Karpas-422 (cell line): ENCODE data around the gene TXN2. TPM values are rescaled to one million over a fixed set of nuclear protein-coding genes. Genes with fewer than 3 reads are reported as not detected.

Source experiments
- DNase-seq: peaks from one replicate; pipeline ENCODE4 v3.0.0-alpha.2; 2015
- H2AFZ ChIP-seq: fragments of 200-600 bp; sonication (generic); 2 replicates; pipeline ENCODE4 v1.6.1; 2014; ENCODE audit warnings: antibody characterized with exemption, low read length, mixed read lengths
- H3K27ac ChIP-seq: fragments of 200-600 bp; sonication (generic); 2 replicates; pipeline ENCODE4 v1.5.1; 2014; ENCODE audit warnings: mild to moderate bottlenecking, low read length, moderate library complexity
- H3K27me3 ChIP-seq: fragments of 200-600 bp; sonication (generic); 2 replicates; pipeline ENCODE4 v1.6.1; 2014; ENCODE audit warnings: low read length, mixed read lengths
- H3K36me3 ChIP-seq: fragments of 200-600 bp; sonication (generic); 2 replicates; pipeline ENCODE4 v1.6.1; 2014; ENCODE audit warnings: low read length, mixed read lengths; ENCODE audit not compliant: insufficient read depth
- H3K4me1 ChIP-seq: fragments of 200-600 bp; sonication (generic); 2 replicates; pipeline ENCODE4 v1.6.1; 2014; ENCODE audit warnings: mild to moderate bottlenecking, low read length, mixed read lengths
- H3K4me2 ChIP-seq: fragments of 200-600 bp; sonication (generic); 2 replicates; pipeline ENCODE4 v1.6.1; 2014; ENCODE audit warnings: low read length, low read depth, mild to moderate bottlenecking; ENCODE audit not compliant: poor library complexity, severe bottlenecking
- H3K4me3 ChIP-seq: fragments of 200-600 bp; sonication (generic); 2 replicates; pipeline ENCODE4 v1.5.1; 2014; ENCODE audit warnings: mild to moderate bottlenecking, antibody characterized with exemption, low read length, mixed read lengths
- H3K79me2 ChIP-seq: fragments of 200-600 bp; sonication (generic); 2 replicates; pipeline ENCODE4 v1.6.1; 2014; ENCODE audit warnings: mild to moderate bottlenecking, low read length, mixed read lengths
- H3K9ac ChIP-seq: fragments of 200-600 bp; sonication (generic); 2 replicates; pipeline ENCODE4 v1.6.0; 2014; ENCODE audit warnings: low read length
- H3K9me2 ChIP-seq: fragments of 200-600 bp; sonication (generic), shearing (Covaris generic); replicated peaks from 2 replicates; pipeline ENCODE4 v1.6.0; 2014; ENCODE audit warnings: mild to moderate bottlenecking, low read length, moderate library complexity; ENCODE audit not compliant: insufficient read depth
- H3K9me3 ChIP-seq: fragments of 300-700, 200-600 bp; sonication (generic); 2 replicates; pipeline ENCODE4 v1.6.1; 2014; ENCODE audit warnings: low read length, mixed read lengths
- H4K20me1 ChIP-seq: fragments of 200-600 bp; sonication (generic); 2 replicates; pipeline ENCODE4 v1.6.1; 2014; ENCODE audit warnings: mild to moderate bottlenecking, antibody characterized with exemption, low read length, low read depth; ENCODE audit not compliant: insufficient read depth
- total RNA-seq: library from RNA; depleted of rRNA; stranded (reverse); fragments of >200 nt; shearing (Covaris generic); gene quantifications from 2 replicates; pipeline ENCODE4 v1.2.3, GENCODE V29; 2014; ENCODE audit warnings: low replicate concordance

The TXN2 gene
- total RNA-seq, 1 experiment from 2014 or later: 26.7 TPM

- H3K27ac ChIP-seq: no peak overlapping the region
- H3K9me3 ChIP-seq: no peaks in the 10 kb centered on the region
- no peak for DNase-seq
- no peaks in the 10 kb centered on the region for H3K4me1 ChIP-seq
- H2AFZ ChIP-seq: no peak overlapping the region
- no peaks in the 10 kb centered on the region for H3K36me3 ChIP-seq
- H3K4me2 ChIP-seq: no peak overlapping the region
- H3K9ac ChIP-seq: no peak overlapping the region
- H3K27me3 ChIP-seq: no peaks in the 10 kb centered on the region
- H3K4me3 ChIP-seq: no peak overlapping the region
- H3K79me2 ChIP-seq: no peaks in the 10 kb centered on the region
- H4K20me1 ChIP-seq: no peaks in the 10 kb centered on the region
- no peaks in the 10 kb centered on the region for H3K9me2 ChIP-seq
Measured at GRCh38 chr22:36465232-36466021, 16.0 kb downstream of the TXN2 start.

GRCh38 chr22:36464715-36465231 is 16.7 kb downstream of the TXN2 start:
- no peak overlapping the region for H3K4me2 ChIP-seq

DNA sequence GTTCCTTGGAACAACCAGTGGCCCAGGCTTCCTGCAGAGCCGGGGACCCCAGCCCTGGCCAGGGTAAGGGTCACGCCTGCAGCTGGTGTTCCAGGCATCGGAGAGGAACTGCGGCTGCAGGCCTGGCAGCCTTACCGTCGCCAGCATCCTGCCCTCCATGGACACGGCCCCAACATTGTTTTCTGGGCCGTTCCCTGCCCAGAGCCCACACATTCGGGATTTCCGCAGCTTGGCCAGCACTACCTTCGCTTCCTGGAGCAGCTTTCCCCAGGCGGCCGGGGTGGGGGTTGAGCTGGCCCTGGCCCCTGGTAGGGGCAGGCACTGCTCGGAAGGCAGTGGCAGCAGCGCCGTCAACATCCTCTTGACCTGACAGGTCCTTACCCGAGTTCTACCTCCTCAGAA is 17.7 kb downstream of the TXN2 start:
- H3K4me2 ChIP-seq: no peak overlapping the region
- no peak overlapping the region for H2AFZ ChIP-seq
- H3K9ac ChIP-seq: no peak overlapping the region
- H3K4me3 ChIP-seq: no peak overlapping the region
- no peaks in the 10 kb centered on the region for H4K20me1 ChIP-seq
- no peaks in the 10 kb centered on the region for H3K36me3 ChIP-seq
- H3K9me3 ChIP-seq: no peaks in the 10 kb centered on the region
- no peaks in the 10 kb centered on the region for H3K9me2 ChIP-seq
- DNase-seq: no peak
- no peak overlapping the region for H3K27ac ChIP-seq
- no peaks in the 10 kb centered on the region for H3K27me3 ChIP-seq
- H3K79me2 ChIP-seq: no peaks in the 10 kb centered on the region
- H3K4me1 ChIP-seq: no peaks in the 10 kb centered on the region

More at GRCh38 chr22:36464715-36465231, 16.7 kb downstream of the TXN2 start:
- H3K79me2 ChIP-seq: no peaks in the 10 kb centered on the region
- no peak overlapping the region for H3K4me3 ChIP-seq
- no peaks in the 10 kb centered on the region for H3K9me3 ChIP-seq
- H2AFZ ChIP-seq: no peak overlapping the region
- H3K4me1 ChIP-seq: no peaks in the 10 kb centered on the region
- H3K9ac ChIP-seq: no peak overlapping the region
- no peaks in the 10 kb centered on the region for H3K9me2 ChIP-seq
- no peak overlapping the region for H3K27ac ChIP-seq
- no peaks in the 10 kb centered on the region for H4K20me1 ChIP-seq
- no peaks in the 10 kb centered on the region for H3K27me3 ChIP-seq
- no peak for DNase-seq
- no peaks in the 10 kb centered on the region for H3K36me3 ChIP-seq

DNA sequence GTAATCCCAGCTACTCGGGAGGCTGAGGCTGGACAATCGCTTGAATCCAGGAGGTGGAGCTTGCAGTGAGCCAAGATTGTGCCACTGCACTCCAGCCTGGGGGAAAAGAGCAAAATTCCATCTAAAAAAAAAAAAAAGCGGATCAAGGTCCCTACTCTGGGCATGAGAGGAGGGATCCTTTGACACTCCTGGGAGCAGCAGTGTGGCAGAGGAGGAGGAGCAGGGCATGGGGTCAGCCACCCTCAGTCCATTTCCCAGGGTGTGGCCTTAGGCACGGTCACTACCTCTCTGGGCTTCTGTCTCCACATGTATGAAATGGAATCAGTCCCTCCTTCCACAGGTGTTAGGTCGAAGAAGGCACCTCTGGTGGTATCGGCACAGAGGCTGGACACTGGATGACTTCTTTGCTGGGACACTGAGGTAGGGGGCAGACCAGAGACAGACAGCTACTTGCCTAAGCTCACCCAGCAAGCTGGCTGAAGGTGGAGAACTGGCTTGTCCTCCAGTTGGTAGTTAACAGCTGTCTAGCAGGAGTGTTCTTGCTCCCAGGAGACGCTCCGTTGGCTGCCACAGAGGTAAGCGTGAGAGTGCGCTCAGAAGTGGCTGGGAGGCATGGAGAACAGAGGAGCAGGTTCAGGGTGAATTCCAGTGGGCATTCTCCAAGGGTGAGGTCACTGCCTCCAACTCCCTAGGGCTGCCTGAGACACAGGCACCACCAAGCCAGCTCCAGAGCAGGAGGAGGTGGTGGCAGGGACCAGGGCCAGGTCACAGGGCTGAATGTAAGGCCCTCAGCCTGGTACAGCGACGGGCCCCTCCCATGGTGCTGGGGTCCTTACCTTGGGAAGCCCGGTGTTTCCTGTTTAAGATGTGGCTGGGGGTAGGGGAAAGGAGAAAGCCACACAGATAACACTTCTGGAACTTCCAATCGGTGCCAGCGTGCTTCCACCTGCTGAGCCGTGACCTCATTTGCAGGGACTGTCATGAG is 19.5 kb downstream of the TXN2 start:
- Histone ChIP-seq H3K27ac (no peak overlapping the region), H3K4me2 (no peak overlapping the region), H3K9me3 (no peaks in the 10 kb centered on the region), H3K4me3 (no peak overlapping the region), H3K36me3 (no peaks in the 10 kb centered on the region), H3K9me2 (no peaks in the 10 kb centered on the region), H3K27me3 (no peaks in the 10 kb centered on the region), H4K20me1 (no peaks in the 10 kb centered on the region), H2AFZ (no peak overlapping the region), H3K4me1 (no peaks in the 10 kb centered on the region), H3K9ac (no peak overlapping the region), H3K79me2 (no peaks in the 10 kb centered on the region)
- no peak for DNase-seq

- H3K4me3 ChIP-seq: no peak overlapping the region
- no peaks in the 10 kb centered on the region for H3K36me3 ChIP-seq
- DNase-seq: no peak
- no peaks in the 10 kb centered on the region for H3K9me3 ChIP-seq
- H3K9ac ChIP-seq: no peak overlapping the region
- no peak overlapping the region for H3K27ac ChIP-seq
- no peaks in the 10 kb centered on the region for H3K79me2 ChIP-seq
- H2AFZ ChIP-seq: no peak overlapping the region
- H3K4me2 ChIP-seq: no peak overlapping the region
- no peaks in the 10 kb centered on the region for H4K20me1 ChIP-seq
- no peaks in the 10 kb centered on the region for H3K27me3 ChIP-seq
- H3K4me1 ChIP-seq: peaks cover 6% of the 10 kb centered on the region
- H3K9me2 ChIP-seq: no peaks in the 10 kb centered on the region
Measured at GRCh38 chr22:36460202-36460601, 21.2 kb downstream of the TXN2 start.

DNA sequence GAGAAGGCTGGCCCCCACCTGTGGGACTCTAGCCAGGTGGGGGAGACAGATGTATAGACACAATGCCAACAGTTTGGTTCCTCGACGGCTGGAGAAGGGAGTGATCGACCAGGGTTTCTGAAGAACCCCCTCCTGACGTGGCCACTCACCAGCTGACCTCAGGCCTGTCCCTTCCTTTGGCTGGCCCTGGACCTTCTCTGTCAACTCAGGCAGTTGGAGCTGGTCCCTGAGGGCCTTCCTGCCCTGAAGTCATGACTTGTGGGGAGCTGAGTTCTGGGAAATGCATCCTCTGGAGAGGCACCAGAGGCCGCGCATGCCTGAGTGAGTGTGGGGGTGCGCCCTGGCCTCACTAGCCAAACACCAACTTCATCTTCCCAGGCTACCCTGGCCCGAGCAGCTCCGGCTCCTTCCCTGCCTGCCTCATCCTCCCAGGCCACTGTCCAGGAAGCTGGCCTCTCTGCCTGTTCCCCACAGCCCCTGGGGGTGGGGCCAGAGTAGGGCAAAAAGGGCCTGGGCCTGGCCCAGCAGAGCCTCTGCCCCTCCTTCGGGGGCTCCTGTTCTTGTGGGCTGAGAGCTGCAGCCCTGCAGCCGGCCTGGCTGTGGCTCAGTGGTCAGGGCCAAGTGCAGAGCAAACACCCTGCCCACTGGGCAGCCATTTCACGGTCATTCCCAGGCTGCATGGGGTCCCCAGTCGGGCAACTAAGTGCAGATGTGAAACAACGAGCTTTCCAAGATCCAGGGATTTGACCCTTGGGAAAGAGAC is 23.6 kb downstream of the TXN2 start:
- no peaks in the 10 kb centered on the region for H3K9me2 ChIP-seq
- H3K9ac ChIP-seq: no peak overlapping the region
- H3K27me3 ChIP-seq: no peaks in the 10 kb centered on the region
- no peak overlapping the region for H2AFZ ChIP-seq
- H3K79me2 ChIP-seq: no peaks in the 10 kb centered on the region
- no peaks in the 10 kb centered on the region for H4K20me1 ChIP-seq
- no peak overlapping the region for H3K27ac ChIP-seq
- no peaks in the 10 kb centered on the region for H3K9me3 ChIP-seq
- H3K4me3 ChIP-seq: no peak overlapping the region
- no peak overlapping the region for H3K4me2 ChIP-seq
- DNase-seq: no peak
- peaks cover 13% of the 10 kb centered on the region for H3K4me1 ChIP-seq
- H3K36me3 ChIP-seq: no peaks in the 10 kb centered on the region

GRCh38 chr22:36456464-36456845 is 25.0 kb downstream of the TXN2 start:
- H3K4me2 ChIP-seq: no peak overlapping the region
- H2AFZ ChIP-seq: no peak overlapping the region
- peaks cover 25% of the 10 kb centered on the region for H3K4me1 ChIP-seq
- H3K9me2 ChIP-seq: no peaks in the 10 kb centered on the region
- H4K20me1 ChIP-seq: no peaks in the 10 kb centered on the region
- H3K9me3 ChIP-seq: no peaks in the 10 kb centered on the region
- H3K36me3 ChIP-seq: no peaks in the 10 kb centered on the region
- H3K27me3 ChIP-seq: no peaks in the 10 kb centered on the region
- H3K27ac ChIP-seq: no peak overlapping the region
- H3K79me2 ChIP-seq: no peaks in the 10 kb centered on the region
- no peak overlapping the region for H3K9ac ChIP-seq
- H3K4me3 ChIP-seq: no peak overlapping the region
- DNase-seq: no peak
